Left ventricle myocardium inferior (tissue), 1 donor: ENCODE measurements around the gene CD99L2. TPM values are rescaled to one million over a fixed set of nuclear protein-coding genes. Genes with fewer than 3 reads are reported as not detected.
"Not testable (repeated sequence)": the region's sequence is repeated elsewhere in the genome, so short reads cannot be mapped to it uniquely, and the experiment has no call there.

Experiments
- DNase-seq: peaks from one replicate; pipeline ENCODE4 v3.0.0-alpha.2; 2020
- H3K27ac ChIP-seq: fragments of 200-600 bp; replicated peaks from 2 replicates; pipeline ENCODE4 v1.8.0; 2021
- H3K27me3 ChIP-seq: fragments of 200-600 bp; 2 replicates; pipeline ENCODE4 v1.8.0; 2021; ENCODE audit warnings: low read depth
- H3K36me3 ChIP-seq: fragments of 200-600 bp; 2 replicates; pipeline ENCODE4 v1.8.0; 2021
- H3K4me1 ChIP-seq: fragments of 200-600 bp; 2 replicates; pipeline ENCODE4 v1.8.0; 2021
- H3K4me3 ChIP-seq: fragments of 200-600 bp; 2 replicates; pipeline ENCODE4 v1.8.0; 2021; ENCODE audit warnings: mild to moderate bottlenecking, moderate library complexity
- H3K9me3 ChIP-seq: fragments of 200-600 bp; replicated peaks from 2 replicates; pipeline ENCODE4 v1.8.0; 2021
- CTCF ChIP-seq: fragments of 200-600 bp; IDR thresholded peaks from 2 replicates; pipeline ENCODE4 v1.8.0; 2021; ENCODE audit warnings: antibody characterized with exemption, mild to moderate bottlenecking, borderline replicate concordance
- intact Hi-C: fragments of 100-400 bp; cut with micrococcal nuclease; formaldehyde crosslinking; loops from one replicate; pipeline ENCODE4 v1.11.0; 2022
- total RNA-seq: library from RNA; stranded (reverse); fragmentation: NEBNext Ultra II Directional; extraction: Animal tissue kit (Norgen Biotek cat#: 25700); gene quantifications from one replicate; pipeline ENCODE4 v1.2.1, GENCODE V29; 2021
- donor health status: DM: no; HTN: yes; CAD: no; lungs with severe emphysema.

CD99L2 gene
- total RNA-seq, 1 donor from 2014 or later = 68.1 TPM

- intact Hi-C loops = no loop called here
- Histone ChIP-seq H3K9me3 (no peaks in the 10 kb centered on the region), H3K27me3 (no peaks in the 10 kb centered on the region), H3K4me3 (no peak overlapping the region), H3K36me3 (no peaks in the 10 kb centered on the region), H3K27ac (no peak overlapping the region), H3K4me1 (peaks cover 19% of the 10 kb centered on the region)
- no peak for TF ChIP-seq CTCF
- no peak for DNase-seq
These were observed 4.5 kb downstream of the CD99L2 start for GRCh38 chrX:150893936-150894335.

- no peak overlapping the region for H3K27ac ChIP-seq
These were observed 9.3 kb downstream of the CD99L2 start for GRCh38 chrX:150889131-150889530.

GRCh38 chrX:150887906-150888465, 10.5 kb downstream of the CD99L2 start:
- no peaks in the 10 kb centered on the region for H3K9me3 ChIP-seq
- no peaks in the 10 kb centered on the region for H3K36me3 ChIP-seq
- no peak overlapping the region for H3K27ac ChIP-seq
- DNase-seq = no peak
- H3K4me1 ChIP-seq = peaks cover 9% of the 10 kb centered on the region
- intact Hi-C loops = no loop called here
- H3K4me3 ChIP-seq = no peak overlapping the region
- TF ChIP-seq CTCF = no peak
- H3K27me3 ChIP-seq = no peaks in the 10 kb centered on the region

More at GRCh38 chrX:150889131-150889530, 9.3 kb downstream of the CD99L2 start:
- no peak overlapping the region for H3K4me3 ChIP-seq
- no peak for TF ChIP-seq CTCF
- H3K36me3 ChIP-seq = no peaks in the 10 kb centered on the region
- no peaks in the 10 kb centered on the region for H3K27me3 ChIP-seq
- H3K4me1 ChIP-seq = peaks cover 9% of the 10 kb centered on the region
- no peaks in the 10 kb centered on the region for H3K9me3 ChIP-seq
- DNase-seq = no peak
- intact Hi-C loops = no loop called here

GRCh38 chrX:150887268-150887667, 11.2 kb downstream of the CD99L2 start:
- H3K4me3 ChIP-seq, H3K36me3 ChIP-seq, H3K27me3 ChIP-seq, DNase-seq, H3K27ac ChIP-seq, H3K9me3 ChIP-seq, H3K4me1 ChIP-seq, intact Hi-C loops: not testable (repeated sequence)

- DNase-seq = no peak
- no peaks in the 10 kb centered on the region for H3K9me3 ChIP-seq
- H3K27ac ChIP-seq = no peak overlapping the region
- no peaks in the 10 kb centered on the region for H3K27me3 ChIP-seq
- H3K4me1 ChIP-seq = peaks cover 9% of the 10 kb centered on the region
- no peak for TF ChIP-seq CTCF
- intact Hi-C loops = no loop called here
- no peak overlapping the region for H3K4me3 ChIP-seq
- H3K36me3 ChIP-seq = no peaks in the 10 kb centered on the region
These were observed 12.1 kb downstream of the CD99L2 start for GRCh38 chrX:150886381-150886780.

- intact Hi-C loops = no loop called here
- no peak overlapping the region for H3K27ac ChIP-seq
These were observed 17.7 kb downstream of the CD99L2 start for GRCh38 chrX:150880808-150881165.

More at GRCh38 chrX:150880808-150881165, 17.7 kb downstream of the CD99L2 start:
- H3K9me3 ChIP-seq = no peaks in the 10 kb centered on the region
- H3K4me1 ChIP-seq = peaks cover 7% of the 10 kb centered on the region
- DNase-seq = no peak
- no peak for TF ChIP-seq CTCF
- H3K36me3 ChIP-seq = no peaks in the 10 kb centered on the region
- no peaks in the 10 kb centered on the region for H3K27me3 ChIP-seq
- no peak overlapping the region for H3K4me3 ChIP-seq
